HG03558 (cell line): Measurements from ENCODE around the gene UTS2.

Source experiments
- ATAC-seq: cut with Tn5 transposase; IDR thresholded peaks from one replicate; pipeline ENCODE4 v1.9.1; 2021; ENCODE audit warnings: moderate number of reproducible peaks; ENCODE audit not compliant: unreplicated experiment; ENCODE audit errors: extremely low read depth

The UTS2 gene

DNA sequence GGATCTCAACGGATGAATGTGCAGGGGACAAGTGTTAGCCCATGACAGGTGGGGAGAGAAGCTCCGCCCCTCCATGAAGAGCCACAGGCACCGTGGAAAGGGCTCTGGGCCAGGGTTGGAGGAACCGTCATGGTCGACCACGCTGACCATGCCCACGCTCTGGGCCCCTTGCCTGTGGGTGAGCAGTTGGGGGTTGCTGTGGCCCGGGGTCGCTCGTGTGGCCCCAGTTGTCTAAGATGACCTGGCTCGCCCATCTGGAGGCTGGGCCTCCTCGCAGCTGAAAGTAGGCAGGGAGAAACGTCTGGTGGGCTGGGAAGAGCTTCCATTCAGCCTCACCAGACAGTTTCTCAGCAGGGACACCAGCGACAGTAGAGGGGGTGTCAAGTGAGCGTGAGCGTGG lies 13.1 kb upstream of the UTS2 start:
- ATAC-seq, result no peak

DNA sequence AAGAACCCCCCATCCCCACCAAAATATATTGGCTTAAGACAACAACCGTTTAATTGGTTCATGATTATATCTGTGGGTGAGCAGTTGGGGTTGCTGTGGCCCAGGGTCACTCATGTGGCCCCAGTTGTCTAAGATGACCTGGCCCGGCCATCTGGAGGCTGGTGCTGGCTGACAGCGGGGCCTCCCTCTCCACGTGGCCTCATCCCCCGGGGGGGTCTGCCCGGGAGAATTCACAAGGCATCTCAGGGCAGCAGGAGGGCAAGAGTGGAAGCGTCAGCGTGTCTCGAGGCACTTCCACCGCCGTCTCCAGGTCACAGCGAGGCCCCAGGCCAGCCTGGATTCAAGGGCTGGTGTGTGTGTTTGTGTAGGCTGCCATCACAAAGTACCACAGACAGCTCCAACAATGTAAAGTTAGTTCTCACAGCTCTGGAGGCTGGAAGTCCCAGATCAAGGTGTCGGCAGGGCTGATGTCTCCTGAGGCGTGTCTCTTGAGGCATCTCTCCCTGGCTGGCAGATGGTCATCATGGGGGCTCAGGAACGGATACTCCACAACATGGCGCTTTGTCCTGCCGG lies 11.0 kb upstream of the UTS2 start:
- ATAC-seq, result no peak

DNA sequence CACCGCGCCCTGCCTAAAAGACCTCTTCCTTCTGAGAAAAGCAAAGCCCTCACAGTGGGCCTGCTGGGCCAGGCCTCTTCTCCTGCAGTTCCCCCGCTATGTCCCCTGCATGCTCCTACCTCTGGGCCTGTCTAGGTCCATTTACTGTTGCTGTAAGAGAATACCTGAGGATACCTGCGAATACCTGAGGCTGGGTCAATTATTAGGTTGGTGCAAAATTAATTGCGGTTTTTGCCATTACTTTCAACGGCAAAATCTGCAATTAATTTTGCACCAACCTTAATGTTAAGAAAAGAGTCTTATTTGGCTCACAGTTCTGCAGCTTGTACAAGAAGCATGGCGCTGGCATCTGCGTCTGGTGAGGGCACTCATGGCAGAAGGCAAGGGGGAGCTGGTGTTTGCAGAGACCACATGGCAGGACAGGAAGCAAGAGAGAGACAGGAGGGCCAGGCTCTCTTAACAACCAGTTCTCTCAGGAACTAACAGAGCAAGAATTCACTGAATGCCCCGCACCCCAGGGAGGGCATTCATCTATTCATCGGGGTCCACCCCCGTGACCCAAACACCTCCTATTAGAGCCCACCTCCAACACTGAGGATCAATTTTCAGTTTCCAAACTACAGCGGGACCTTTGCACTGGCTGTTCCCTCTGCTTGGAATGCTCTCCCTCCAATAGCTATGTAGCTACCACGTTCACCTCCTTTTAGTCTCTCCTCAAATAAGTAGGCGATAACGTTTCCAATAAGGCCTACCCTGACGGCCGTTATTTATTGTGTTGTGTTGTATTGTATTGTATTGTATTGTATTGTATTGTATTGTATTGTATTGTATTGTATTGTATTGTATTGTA lies 9.6 kb upstream of the UTS2 start:
- no peak for ATAC-seq

DNA sequence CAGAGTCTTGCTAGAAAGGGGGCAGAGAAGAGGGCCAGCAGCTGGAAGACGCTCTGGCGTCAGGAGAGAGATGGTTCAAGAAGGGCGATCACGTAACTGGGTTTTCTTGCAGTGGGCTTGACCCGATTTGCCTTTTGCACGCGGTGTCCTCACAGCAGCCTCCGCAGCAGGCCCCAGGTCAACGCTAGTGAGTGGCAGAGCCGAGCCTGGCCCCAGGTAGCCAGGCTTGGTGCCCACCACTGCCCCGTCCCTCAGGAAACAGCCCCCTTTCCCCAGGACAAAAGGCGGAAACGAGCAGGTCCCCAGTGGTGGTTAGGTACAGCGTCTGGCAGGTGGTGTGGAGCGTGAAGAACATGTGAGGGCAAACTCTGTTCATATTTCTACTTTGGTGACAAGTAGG lies 8.6 kb upstream of the UTS2 start:
- no peak for ATAC-seq

DNA sequence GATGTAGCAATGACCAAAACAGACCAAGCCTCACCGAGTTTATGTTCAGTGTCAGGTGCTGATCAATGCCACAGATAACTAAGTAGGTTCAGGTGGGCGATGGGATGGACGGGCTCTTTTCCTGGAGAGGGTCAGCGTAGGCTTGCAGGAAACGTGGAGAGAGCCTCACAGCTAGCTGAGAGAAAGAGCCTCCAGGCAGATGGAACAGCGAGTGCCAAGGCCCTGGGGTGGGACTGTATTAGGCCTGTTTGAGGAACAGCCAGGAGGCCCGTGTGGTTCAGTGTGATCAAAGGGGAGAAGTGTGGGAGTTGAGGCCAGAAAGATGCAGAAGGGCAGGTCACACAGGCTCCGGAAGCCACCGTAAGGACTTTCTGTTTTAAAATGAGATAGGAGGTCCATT lies 7.3 kb upstream of the UTS2 start:
- no peak for ATAC-seq

DNA sequence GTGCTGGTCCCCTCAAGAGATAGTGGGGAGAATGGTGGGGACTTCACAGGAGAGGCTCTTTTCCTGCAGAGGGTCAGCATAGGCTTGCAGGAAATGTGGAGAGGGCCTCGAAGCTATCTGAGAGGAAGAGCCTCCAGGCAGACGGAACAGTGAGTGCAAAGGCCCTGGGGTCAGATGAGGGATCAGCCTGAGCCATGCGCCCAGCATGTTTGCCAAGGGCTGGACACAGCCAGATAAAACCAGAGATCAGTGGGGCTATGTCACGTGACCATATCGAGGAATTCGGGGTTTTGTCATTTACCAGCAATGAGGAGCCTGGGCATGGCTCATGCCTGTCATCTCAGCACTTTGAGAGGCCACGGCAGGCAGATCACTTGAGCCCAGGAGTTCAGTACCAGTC lies 6.5 kb upstream of the UTS2 start:
- no peak for ATAC-seq

DNA sequence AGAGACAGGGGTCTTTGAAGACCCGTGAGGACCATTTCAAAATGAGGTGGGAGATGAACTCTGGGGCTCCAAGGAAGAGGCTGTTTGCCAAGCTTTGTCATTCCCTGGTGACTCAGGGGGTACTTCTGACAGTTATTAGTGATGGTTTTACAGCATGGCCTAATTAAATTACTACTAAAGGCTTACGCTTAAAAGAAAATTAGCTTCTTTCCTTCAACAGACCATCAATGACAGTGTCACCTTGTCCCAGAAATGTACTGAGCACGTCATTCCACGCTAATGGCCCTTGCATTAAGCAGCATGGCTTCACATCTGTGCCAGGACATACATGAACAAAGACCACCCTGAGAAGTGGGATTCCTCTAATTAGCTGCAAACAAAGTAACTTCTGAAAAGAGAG lies 5.1 kb upstream of the UTS2 start:
- ATAC-seq, result no peak

DNA sequence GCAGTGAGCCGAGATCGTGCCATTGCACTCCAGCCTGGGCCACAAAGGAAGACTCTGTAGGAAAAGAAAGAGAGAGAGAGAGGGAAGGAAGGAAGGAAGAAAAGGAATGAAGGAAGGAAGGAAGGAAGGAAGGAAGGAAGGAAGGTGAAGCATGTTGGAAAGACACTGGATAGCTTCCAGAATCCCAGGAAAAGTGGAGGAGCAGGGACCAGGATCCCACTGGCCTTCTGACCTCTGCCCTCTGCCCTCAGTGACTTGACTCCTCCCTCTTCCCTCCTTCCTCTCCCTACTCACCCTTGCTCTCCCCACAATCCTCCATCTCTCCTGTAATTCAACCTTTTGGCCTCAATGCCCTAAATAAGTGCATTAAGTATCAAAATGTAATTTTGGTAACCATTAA lies 4.1 kb upstream of the UTS2 start:
- no peak for ATAC-seq

DNA sequence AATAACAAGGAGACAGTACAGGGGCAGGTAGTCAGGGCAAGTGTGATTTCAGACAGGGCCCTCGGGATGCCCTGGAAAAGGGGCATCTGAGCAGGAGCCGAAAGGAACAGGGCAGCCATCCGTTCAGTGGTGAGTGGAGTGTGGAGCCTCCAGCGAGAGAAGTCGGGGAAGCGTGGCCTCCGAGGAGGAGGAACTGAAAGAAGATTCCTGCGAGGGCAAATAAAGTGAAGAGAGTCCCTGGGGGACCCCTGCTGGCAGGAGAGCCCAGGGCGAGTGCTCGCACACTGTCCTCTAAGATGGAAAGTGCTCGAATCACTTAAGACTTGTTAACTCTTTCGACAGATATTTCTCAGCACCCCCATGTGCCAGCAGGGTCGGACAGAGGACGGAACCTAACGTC lies 3.5 kb upstream of the UTS2 start:
- ATAC-seq, result no peak

DNA sequence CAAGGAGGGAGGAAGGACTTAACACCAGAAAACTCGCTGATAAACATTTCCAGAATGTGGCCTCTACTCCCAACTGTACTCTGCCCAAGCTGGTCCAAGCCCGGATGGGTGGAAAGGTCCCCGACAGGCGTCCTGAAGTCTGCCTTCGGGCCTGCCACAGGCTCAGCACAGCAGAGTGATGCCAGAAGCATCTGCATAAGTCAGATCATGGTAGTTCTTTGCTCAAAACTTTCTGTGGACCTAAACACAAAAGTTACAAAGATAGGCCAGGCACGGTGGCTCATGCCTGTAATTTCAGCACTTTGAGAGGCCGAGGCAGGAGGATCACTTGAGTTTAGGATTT lies 790 bp upstream of the UTS2 start:
- ATAC-seq, result no peak

DNA sequence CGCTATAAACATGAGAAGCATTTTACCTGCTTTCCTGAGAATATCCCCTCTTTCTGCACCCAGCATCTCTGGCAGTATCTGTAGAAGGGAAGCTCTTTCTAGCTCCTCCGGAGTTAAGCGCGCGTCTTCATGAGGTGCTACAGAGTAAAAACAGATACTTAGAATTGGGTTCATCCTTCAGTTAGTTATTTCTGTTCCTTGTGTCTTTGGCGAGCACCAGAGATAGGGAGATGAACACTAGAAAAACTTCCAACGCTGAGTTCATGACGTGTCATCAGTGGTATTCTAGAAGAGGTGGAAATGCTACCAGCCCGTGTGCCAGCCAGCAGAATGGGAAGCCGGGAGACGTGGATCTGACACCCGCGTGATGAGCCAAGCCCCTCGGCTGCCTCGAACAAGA lies 2.1 kb downstream of the UTS2 start:
- no peak for ATAC-seq

DNA sequence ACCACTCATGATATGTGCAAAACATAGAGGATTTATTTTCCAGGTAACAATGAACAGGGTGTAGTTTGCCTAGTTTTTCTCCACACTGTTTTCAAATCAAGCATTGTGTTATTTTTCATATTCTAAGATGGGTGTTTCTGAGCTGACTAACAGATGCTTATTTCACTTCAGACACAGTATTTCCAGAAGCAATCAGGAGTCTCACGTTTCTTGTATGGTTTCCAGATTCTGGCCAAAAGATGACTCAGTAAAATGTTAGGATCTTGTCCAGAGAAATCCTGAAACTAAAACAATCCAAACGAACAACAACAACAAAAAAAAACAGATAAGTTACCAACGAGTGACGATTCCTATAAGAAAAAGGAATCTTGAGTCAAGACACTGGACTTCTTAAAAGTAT lies 5.3 kb downstream of the UTS2 start:
- ATAC-seq, result no peak

DNA sequence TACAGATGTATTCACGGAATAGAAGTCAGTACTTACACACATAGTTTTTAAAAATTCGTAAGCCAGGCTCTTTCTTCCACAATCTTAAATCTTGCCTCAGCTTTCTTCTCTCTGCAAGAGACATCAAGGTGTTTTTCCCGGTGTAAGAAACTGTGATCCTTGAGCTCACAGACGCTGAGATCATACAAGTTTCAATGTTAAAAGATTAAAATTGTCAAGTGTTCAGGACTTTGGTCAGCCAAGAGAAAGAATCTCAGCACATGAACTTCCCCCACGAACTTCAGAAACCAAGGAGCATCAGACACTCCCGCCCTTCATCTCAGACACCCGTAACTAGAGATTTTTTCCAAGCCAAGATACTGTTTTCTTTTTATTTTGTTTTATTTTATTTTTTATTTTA lies 6.2 kb downstream of the UTS2 start:
- ATAC-seq, result no peak

DNA sequence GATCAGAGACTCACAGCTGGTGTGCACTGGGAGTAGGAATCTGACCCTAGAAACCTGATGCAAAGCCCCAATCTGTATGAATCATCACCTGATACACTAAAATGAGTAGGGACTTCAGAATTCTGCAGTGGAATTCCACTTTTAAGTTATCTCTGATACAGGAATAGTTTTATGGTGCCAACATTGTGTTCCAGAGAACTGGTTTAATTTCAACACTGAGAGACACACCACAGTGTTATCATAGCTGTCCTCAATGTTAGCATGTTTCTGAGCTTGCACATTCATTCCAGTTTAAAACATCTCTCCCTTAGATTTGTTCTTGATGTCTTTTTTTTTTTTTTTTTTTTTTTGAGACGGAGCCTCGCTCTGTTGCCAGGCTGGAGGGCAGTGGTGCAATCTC lies 7.1 kb downstream of the UTS2 start:
- ATAC-seq, result no peak

DNA sequence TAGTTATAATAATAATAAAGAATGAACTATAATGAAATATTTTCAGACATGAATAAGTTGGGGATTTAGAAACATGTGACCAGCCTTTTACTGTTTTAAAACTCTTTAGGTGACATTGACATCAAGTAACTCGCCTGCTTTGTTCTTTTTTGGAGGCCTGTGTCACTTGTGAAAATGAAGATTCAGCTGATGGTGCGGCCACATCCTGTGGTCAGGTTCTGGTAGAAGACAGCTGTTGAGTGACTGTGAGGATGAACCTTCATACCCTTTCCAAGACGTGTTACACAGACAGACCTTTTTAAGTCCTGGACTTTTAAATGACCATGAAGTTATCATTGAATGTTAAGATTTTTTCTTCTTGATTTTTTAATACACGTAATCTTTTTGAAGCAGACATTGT lies 10.3 kb downstream of the UTS2 start:
- no peak for ATAC-seq

DNA sequence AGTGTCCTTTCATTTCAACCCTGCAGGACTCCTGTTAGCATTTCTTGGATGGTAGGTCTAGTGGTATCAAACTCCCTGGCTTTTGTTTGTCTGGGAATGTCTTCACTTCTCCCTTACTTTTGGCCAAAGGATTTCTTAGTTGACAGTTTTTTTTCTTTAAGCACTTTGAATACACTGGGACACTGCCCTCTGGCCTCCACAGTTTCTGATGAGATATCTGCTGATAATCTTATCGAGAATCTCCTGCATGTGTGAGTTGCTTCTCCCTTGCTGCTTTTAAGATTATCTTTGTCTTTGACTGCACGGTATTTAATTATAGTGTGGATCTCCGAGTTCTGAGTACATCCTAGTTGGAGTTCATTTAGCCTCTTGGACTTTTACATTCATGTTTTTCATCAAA lies 13.3 kb downstream of the UTS2 start:
- ATAC-seq, result no peak

DNA sequence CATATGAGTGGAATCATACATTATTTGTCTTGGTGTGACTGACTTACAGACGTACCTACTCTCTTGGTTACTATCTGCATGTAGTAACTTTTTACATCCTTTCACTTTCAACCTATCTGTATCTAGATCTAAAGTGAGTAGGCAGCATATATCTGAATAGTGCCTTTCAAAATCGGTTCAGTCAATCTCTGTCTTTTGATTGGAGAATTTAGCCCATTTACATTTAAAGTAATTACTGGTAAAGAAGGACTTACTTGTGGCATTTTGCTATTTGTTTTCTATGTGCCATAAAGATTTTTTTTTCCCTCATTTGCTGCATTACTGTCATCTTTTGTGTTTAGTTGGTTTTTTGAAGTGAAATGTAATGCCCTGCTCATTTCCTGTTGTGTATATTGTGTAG lies 14.2 kb downstream of the UTS2 start:
- ATAC-seq, result no peak

DNA sequence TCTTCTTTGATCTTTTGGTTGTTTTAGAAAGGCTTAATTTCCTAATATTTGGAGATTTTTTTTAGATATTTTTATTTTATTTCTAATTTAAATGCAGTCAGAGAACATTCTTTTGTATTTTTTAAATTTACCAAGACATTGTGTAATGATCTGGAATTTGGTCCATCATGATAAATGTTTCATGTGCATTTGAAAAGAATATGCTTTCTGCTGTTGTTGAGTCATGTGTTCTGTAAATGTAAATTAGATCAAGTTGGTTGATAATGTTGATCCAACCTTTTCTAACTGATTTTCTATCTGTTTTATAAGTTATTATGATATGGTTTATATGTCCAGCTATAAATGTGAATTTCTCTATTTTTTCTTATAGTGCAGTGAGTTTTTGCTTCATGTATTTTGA lies 19.8 kb downstream of the UTS2 start:
- no peak for ATAC-seq

DNA sequence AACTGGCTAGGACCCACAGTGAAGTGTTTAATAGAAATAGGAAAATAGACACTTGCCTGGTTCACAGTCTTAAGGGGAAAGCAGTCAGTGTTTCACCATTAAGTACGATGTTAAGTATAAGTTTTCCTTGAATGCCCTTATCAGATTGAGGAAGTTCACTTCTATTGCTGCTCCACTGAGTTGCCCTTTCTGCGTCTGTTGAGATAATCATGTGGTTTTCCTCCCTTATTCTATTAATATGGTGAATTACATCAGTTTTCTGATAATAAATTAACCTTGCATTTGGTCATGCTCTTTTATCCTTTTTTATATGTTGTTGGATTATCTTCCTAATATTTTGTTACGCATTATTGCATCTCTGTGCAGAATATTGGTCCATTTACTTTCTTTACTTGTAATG lies 21.4 kb downstream of the UTS2 start:
- ATAC-seq, result no peak

DNA sequence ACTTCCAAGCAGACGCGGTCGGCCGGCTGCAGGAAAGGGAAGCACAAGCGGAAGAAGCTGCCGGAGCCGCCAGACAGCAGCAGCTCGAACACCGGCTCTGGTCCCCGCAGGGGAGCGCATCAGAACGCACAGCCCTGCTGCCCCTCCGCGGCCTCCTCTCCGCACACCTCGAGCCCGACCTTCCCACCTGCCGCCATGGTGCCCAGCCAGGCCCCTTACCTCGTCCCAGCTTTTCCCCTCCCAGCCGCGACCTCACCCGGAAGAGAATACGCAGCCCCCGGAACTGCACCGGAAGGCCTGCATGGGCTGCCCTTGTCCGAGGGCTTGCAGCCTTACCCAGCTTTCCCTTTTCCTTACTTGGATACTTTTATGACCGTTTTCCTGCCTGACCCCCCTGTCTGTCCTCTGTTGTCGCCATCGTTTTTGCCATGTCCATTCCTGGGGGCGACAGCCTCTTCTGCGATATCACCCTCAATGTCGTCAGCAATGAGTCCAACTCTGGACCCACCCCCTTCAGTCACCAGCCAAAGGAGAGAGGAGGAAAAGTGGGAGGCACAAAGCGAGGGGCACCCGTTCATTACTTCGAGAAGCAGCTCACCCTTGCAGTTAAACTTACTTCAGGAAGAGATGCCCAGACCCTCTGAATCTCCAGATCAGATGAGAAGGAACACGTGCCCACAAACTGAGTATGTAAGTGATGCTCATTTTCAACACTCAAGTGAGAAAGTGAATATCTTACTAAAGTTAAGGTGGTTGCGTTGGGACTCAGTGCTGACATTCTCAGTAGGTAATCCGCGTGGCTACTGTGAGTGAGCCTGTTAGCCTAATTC lies 25.5 kb downstream of the UTS2 start:
- ATAC-seq, result no peak

DNA sequence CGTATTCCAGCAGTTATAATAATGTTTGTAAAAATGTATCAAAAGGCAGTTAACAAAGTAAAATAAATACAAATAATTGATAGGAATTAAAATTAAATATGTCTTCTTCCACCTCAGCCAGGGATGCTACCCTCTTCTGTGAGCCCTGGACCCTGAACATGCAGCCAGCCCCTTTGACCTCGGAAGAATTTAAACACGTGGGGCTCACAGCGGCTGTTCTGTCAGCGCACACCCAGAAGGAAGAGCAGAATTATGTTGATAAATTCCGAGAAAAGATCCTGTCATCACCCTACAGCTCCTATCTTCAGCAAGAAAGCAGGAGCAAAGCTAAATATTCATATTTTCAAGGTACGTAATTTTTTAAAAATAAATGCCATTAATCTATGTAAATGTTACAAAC lies 26.5 kb downstream of the UTS2 start:
- ATAC-seq, result no peak

DNA sequence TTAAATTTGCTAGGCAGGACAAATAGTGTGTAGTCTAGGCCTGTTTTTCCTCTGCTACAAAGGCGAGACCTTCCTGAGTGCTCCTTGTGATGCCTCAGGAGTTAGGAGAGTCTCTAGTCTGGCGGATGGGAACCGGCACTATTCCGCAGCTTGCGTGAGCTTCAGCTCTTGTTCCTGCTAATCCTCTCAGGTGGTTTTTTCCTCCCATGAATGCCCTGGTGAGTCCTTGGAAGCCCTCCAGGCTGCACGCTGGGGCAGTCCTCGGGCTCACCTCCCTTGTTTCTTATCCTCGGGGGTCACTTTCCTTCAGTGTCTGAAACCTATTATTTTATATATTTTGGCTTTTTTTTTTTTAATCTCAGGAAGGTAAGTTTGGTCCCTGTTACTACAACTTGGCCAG lies 28.2 kb downstream of the UTS2 start:
- no peak for ATAC-seq
